ENCODE data around the gene HFE. TPM values are rescaled to one million over a fixed set of nuclear protein-coding genes. Genes with fewer than 3 reads are reported as not detected.

HFE gene
- total and polyA plus RNA-seq, 2 of the 13 experiments (the other 11 are each of a cell fraction or from before 2014, with no cell fraction given) = 3.7 to 6.3 TPM

- TF ChIP-seq NBN (conservative IDR thresholded peaks at IDR 0.05) = no peak
- 0 out of 2 replicates have a peak, but pooled peaks have one; percentile 1 for TF ChIP-seq IRF9 (CRISPR knock-in tag; IDR thresholded peaks at IDR 0.05; ENCODE audit: borderline replicate concordance)
- TF ChIP-seq MATR3 (CRISPR knock-in tag; IDR thresholded peaks at IDR 0.05) = no peak
- TF ChIP-seq MBD4 (IDR thresholded peaks at IDR 0.05; ENCODE audit: borderline replicate concordance, low read length) = no peak; the same call in none of the 2 replicates
- no peak for TF ChIP-seq PAWR (CRISPR knock-in tag; IDR thresholded peaks at IDR 0.05; ENCODE audit: borderline replicate concordance)
- TF ChIP-seq FOXP1 (IDR thresholded peaks at IDR 0.05) = no peak
- no peak for TF ChIP-seq FOXP1 (CRISPR knock-in tag; IDR thresholded peaks at IDR 0.05)
- TF ChIP-seq SIN3A (IDR thresholded peaks at IDR 0.05; ENCODE audit: borderline replicate concordance, low read depth, low read length) = peak; percentile 76; the same call in 1 of the 2 replicates
- TF ChIP-seq BRD4 (CRISPR knock-in tag; IDR thresholded peaks at IDR 0.05) = peak; percentile 79; the same call in 1 of the 2 replicates
- TF ChIP-seq ZNF451 (CRISPR knock-in tag; IDR thresholded peaks at IDR 0.05) = peak; percentile 35; the same call in 1 of the 2 replicates
- TF ChIP-seq TEF (CRISPR knock-in tag; IDR thresholded peaks at IDR 0.05) = 0 out of 2 replicates have a peak, but pooled peaks have one; percentile 21
These were observed 36.4 kb downstream of the HFE start (continued) for GRCh38 chr6:26123675-26123946.

GRCh38 chr6:26123947-26124780 is 36.9 kb downstream of the HFE start:
- 1% methylated on average over 39 of the region's 45 CpGs for WGBS (ENCODE audit: low lambda C conversion rate)
- H3K36me3 ChIP-seq (replicated peaks in 1 of 2; ENCODE audit: control insufficient read depth in 1 of 2, insufficient read depth in 2 of 2, low read length in 2 of 2) = peaks cover 0 to 8% of the 10 kb centered on the region in 2 experiments; a peak in 3 of 5 replicates
- no peaks in the 10 kb centered on the region for H3K9me3 ChIP-seq (ENCODE audit: low read length)
- TSS peak; percentile 93 for BruUV-seq (replicated peaks)
- H3K79me2 ChIP-seq (ENCODE audit: insufficient read depth, low read length) = peaks cover 41% of the 10 kb centered on the region
- intact Hi-C loops (cut with micrococcal nuclease; ENCODE audit: unreplicated experiment) (loop anchor here (1.0 to 5.0 kb wide), 6 partner anchors 20 to 1713 kb away; a partner anchor contains a TSS), in situ Hi-C loops (cut with HindIII; ENCODE audit: extremely low pct_ligation_motif_present, low pct_unique_long_range_greater_than_20kb) (loop anchor here (5.0 kb wide), 2 partner anchors 33 to 73 kb away; a partner anchor contains a TSS)
- POLR2A ChIA-PET = interaction anchor here (0.6 to 6.4 kb wide), 59 partner anchors 7 to 1769 kb away, joined by 3 to 621 read pairs (median 6); partner anchors contain the start of genes HFE, HMGN4 and ZNF184
- peak overlapping the region; percentile 92 for H3K9ac ChIP-seq (ENCODE audit: insufficient read depth, low read depth, low read length)
- H3K27me3 ChIP-seq (ENCODE audit: control insufficient read depth in 1 of 2, insufficient read depth in 2 of 2, low read length in 2 of 2) = no peaks in the 10 kb centered on the region; a peak in 2 of 5 replicates
- H3K27ac ChIP-seq (ENCODE audit: extremely low read length, insufficient read depth, low read length) = peak overlapping the region; percentile 93
- CTCF ChIA-PET (ENCODE audit: low intra/inter-chr PET ratio, low total read pairs) = no interaction called here
- peaks cover 20% of the 10 kb centered on the region for H4K20me1 ChIP-seq (ENCODE audit: insufficient read depth, low read length)
- peaks cover 55% of the 10 kb centered on the region for H3K4me1 ChIP-seq (ENCODE audit: insufficient read depth, low read length)
- DNase-seq (ENCODE audit: low spot score) = peak; percentile 100
- peak overlapping the region; percentile 83 to 99 (median 85) for H3K4me3 ChIP-seq (replicated peaks in 1 of 3; ENCODE audit: insufficient read depth in 1 of 3, low read depth in 2 of 3, low read length in 3 of 3)
- peak; percentile 66 for FAIRE-seq
- peak overlapping the region; percentile 82 for H3K4me2 ChIP-seq (ENCODE audit: low read depth, low read length)
- no peak overlapping the region for H2AFZ ChIP-seq (ENCODE audit: low read length)
- peak; percentile 81 for ATAC-seq
- TF ChIP-seq GLI4 (CRISPR knock-in tag; IDR thresholded peaks at IDR 0.05; ENCODE audit: borderline replicate concordance) (peak; percentile 78; the same call in 1 of the 2 replicates), ZNF674 (CRISPR knock-in tag; IDR thresholded peaks at IDR 0.05; ENCODE audit: low read depth) (peak; percentile 90; the same call in 1 of the 2 replicates), REXO4 (CRISPR knock-in tag; IDR thresholded peaks at IDR 0.05; ENCODE audit: borderline replicate concordance) (no peak), ZBTB14 (CRISPR knock-in tag; IDR thresholded peaks at IDR 0.05) (0 out of 2 replicates have a peak, but pooled peaks have one; percentile 38), MAF1 (CRISPR knock-in tag; IDR thresholded peaks at IDR 0.05; ENCODE audit: borderline replicate concordance) (peak; percentile 37; the same call in 1 of the 2 replicates), TRIM22 (IDR thresholded peaks at IDR 0.05) (no peak), RELA (CRISPR knock-in tag; IDR thresholded peaks at IDR 0.05) (0 out of 2 replicates have a peak, but pooled peaks have one; percentile 43), SAFB2 (CRISPR knock-in tag; IDR thresholded peaks at IDR 0.05; ENCODE audit: borderline replicate concordance, low read depth) (0 out of 2 replicates have a peak, but pooled peaks have one; percentile 55)
